Urothelium cell line (cell line): ENCODE data around the gene P2RY2.

Experiments used
- DNase-seq: peaks from one replicate; pipeline ENCODE4 v3.0.0; 2011; ENCODE audit warnings: low spot score, mixed read lengths
- FAIRE-seq: peaks from 2 replicates; lab custom pipeline; 2011; peaks lifted over from hg19 to GRCh38; lab: Jason Lieb, UNC

P2RY2 gene

DNA sequence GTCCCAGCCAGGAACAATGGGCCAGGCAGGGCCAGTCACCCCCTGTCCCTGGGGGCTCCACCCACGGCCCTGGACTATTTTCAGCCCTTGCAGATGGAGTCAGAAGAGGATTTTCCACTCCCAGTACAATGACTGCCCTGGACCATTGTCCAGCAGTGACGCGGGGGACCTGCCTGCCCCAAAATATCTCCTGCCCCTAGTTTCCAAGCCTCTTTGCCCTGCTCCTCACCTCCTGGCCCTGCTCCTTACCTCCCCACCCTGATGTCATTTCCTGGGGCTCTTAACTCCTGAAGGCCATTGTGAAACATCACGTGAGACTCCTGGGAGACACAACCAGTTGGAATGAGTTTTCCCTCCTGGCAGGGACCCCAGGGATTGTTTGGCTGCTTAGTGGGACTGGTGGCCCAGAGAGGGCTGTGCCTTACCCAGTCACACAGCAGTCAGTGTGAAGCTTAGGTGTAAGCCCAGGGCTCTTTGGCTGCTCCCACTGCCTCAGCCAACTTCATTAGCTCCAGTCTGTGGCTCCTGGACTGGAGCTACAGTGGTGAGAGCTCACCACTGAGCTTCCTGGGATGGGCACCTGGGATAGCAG lies 22.2 kb downstream of the P2RY2 start:
- DNase-seq (no peak), FAIRE-seq (no peak)

DNA sequence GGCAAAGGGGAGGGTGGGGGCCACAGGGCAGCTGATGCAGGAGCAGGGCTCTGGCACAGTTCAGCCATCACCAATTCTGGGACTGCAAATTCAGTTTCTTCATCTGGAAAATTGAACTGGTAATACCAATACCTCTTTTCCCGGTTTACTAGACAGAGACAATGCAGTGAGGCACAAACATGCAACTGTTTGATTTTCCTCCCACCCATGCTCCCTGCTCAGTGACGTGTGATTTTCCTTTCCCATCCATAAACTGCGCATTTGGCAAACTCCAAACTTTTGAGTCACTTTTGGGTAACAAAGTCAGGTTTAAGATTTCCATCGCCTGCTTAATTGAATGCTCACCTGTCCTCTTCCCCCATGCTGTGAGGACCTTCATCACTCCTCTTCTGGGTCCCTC lies 23.2 kb downstream of the P2RY2 start:
- DNase-seq (no peak), FAIRE-seq (no peak)

DNA sequence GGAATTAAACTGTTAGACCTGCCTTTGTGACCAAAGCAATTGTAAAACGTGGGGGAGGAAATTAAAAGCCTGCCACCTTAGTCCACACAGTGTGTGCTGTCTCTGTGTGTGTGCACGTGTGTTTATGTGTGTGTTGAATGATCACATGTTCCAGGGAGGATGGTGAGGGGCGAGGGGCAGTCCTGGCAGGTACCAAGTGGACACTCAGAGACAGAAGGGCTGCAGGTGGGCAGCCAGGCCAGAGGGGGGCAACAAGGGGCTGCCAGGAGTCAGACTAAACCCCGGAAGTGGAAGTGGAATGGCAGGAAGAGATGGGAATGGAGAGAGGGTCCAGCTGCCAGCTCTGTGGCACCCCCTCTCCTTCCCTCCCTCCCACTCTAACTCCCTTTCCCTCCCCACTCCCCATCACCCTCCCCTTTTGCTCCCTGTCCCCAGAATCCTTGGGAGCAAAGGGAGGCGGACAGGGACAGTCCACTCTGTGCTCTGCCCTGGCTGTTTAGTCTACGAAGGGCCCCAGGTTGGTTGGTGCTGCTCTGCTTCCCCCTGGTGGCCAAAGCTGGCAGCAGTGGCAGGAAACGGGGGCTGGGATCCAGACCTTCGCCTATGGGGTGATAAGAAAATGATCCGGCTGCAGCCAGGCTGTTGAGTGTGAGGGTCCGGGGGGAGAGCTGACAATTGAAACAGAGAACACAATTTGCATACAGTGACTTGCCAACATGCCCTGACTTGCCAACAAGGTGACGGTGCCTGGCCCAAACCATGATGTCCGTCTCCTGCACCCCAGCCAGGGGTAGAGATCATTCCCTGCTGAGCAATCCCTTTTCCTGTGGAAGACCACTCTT lies 24.4 kb downstream of the P2RY2 start:
- DNase-seq (peak; percentile 83), FAIRE-seq (peak; percentile 59)

DNA sequence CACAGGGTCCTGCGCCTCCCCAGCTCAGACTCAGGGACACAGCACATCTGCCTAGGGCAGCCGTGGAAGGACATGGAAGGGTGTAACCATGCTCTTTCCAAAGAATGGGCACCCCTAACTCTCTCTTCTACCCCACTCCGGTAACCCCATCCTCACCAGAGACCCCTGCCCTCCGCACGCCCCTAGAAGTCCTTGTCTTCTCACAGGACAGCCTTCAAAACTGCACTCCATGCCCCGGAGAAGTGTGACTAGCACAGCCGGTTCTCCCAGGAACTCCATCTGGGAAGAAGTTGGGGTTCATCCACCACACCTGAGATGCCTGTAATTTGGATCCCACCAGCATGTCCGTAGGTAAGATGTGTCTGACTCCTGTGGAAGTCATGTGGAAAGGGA lies 25.0 kb downstream of the P2RY2 start:
- no peak for DNase-seq
- FAIRE-seq = no peak

DNA sequence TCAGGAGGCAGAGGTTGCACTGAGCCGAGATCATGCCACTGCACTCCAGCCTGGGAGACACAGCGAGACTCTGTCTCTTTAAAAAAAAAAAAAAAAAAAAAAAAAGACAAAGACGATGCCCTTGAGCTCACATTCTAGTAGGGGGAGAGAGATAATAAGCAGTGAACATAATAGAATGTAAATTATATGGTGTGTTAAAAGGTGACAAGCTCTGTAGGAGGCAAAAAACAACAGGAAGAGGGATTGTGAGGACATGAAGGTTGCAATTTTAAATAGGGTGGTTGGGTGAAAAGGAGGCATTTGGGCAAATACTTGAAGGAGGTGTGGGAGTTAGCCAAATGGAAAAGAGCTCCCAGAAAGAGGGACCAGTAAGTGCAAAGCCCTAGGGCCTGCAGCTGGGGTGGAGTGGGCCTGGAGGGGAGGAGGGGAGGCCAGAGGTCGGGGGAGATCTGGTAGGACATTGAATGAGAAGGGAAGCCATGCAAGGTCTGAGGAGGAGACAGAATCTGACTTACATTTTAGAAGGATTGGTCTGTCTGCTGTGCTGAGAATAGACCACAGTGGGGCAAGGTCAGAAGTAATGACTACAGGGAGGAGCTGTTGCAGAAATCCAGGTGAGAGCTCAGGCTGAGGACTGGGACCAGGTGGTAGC lies 26.6 kb downstream of the P2RY2 start:
- no peak for DNase-seq
- FAIRE-seq = no peak

DNA sequence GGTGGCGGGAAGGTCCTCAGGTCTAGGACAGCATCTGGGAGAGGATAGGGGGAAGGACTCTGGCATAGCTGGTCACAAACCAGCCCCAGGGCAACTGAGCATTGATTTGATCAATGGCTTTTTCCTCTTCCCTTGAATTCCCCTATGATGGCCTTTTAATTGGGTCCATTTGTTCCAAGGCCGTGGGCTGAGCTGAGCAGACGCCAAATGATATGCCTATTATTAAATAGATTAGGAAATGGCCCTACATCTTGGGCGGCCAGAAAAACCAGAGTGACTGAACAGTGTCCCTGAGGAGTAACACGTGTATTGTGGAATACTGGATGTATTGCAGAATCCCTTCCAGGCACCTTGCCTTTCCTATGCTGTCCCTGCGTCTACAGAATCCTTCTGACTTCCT lies 27.4 kb downstream of the P2RY2 start:
- no peak for FAIRE-seq

DNA sequence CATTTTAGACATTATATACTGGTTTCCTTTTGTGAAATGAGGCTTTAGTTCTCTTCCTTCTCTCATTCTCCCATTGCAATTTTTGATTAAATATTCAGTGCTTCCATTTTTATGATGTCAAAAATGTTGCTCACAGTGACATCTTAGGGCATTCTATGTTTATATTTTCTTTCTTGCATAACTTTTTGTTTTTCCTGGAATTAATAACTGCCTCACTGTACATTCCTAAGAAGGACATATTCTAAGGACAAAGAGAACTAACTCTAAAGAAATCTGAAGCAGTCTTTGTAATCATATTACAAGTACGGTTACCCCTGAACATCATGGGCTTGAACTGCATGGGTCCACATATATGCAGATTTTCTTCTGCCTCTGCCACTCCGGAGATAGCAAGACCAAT lies 28.2 kb downstream of the P2RY2 start:
- FAIRE-seq (no peak), DNase-seq (no peak)

More for the DNA sequence above, 27.4 kb downstream of the P2RY2 start:
- DNase-seq = no peak

DNA sequence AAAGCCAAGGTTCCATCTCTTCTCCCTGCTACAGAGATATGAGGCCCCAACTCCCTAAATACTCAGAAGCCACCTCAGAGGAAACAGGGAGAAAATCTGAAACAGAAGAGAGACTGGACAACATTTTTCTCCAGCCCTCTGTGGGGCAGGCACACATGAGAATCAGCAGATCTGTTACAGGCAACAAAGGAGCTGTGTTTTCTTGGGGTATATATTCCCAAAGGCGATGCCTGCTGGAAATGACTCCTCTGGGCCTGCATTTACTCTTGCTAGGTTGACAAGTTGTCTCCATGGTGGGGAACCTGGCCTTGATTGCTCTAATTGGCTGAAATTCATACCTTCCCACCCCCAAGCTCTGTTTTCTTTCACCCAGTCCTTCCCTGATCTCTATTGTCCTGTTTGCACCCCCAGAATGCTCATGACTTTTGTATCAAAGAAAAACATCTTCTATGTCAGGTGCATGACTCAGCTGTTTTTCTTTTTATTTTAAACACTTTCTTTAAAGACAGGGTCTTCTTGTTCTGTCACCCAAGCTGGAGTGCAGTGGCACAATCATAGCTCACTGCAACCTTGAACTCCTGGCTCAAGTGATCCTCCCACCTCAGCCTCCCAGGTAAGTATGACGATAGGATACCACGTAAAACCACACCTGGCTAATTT lies 30.6 kb downstream of the P2RY2 start:
- DNase-seq (no peak), FAIRE-seq (no peak)

DNA sequence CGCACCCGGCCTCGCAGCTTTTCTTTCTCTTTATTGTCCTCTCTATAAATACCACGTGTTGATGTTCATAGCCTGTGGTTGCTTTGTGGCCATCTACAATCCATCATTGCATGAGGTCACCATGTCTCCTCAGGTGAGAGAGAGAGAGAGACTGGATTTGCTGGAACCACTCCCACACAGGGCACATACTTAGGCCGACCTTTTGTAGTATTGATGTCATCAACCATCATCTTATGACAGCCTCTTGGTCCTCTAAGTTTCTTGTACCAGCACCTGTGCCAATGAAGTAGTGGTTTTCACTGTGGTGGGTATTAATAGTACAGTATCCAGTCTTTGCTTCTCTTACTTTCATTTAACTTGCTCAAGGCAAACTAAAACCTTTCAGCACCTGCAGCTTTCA lies 31.2 kb downstream of the P2RY2 start:
- DNase-seq (peak; percentile 43), FAIRE-seq (no peak)

DNA sequence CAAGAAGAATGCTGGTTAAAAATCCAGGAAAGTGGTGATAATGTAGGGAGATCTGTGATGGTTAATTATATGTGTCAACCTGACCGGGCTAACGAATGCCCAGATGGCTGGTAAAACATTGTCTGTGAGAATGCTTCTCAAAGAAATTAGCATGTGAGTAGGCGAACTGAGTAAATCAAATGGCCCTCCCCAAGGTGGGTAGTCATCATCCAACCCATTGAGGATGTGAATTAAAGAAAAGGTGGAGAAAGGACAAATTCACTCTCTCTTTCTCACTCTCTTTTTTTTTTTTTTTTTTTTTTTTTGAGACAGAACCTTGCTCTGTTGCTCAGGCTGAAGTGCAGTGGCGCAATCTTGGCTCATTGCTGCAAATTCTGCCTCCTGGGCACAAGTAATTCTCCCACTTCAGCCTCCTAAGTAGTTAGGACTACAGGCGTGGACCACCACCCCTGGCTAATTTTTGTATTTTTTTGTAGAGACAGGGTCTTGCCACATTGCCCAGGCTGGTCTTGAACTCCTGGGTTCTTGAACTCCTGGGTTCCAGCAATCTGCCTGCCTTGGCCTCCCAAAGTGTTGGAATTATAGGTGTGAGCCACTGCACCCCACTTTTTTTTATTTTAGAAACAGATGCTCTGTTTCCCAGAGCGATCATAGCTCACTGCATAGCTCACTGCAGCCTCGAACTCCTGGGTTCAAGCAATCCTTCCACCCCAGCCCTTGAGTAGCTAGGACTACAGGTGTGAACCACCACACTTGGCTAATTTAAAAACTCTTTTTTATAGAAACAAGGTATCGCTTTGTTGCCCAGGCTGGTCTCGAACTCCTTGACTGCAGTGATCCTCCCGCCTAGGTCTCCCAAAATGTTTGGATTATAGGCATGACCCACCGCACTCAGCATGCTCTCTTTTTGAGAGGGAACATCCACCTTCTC lies 32.0 kb downstream of the P2RY2 start:
- no peak for DNase-seq
- no peak for FAIRE-seq

DNA sequence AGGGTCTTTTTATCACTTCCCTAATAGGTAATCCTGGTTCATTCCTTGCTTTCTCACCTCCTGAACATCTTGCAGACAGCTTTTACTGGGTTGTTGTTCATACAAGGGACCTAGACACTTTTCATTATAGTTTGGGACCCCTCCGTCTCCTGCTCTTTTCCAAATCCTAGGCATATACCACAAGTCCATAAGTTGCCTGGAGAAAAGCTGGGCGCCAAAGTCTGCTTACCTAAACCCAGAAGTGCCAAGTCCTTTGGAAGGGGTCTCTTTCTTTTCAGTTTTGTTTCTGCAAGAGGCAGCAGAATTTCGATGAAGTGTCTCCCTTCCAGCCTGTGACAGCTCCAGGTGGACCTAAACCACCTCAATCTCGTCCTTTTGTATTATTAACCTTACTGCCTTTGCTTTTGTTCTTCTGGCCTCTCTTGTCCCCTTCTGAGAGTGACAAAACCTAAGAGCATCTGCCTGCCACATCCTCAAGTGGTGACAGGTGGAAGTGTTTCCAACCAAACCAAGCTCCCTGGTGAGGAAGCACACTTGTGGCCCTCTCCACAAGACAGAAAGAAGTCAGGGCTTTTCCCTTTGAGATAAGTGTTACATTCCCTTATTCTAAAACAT lies 34.6 kb downstream of the P2RY2 start:
- FAIRE-seq (no peak), DNase-seq (no peak)

DNA sequence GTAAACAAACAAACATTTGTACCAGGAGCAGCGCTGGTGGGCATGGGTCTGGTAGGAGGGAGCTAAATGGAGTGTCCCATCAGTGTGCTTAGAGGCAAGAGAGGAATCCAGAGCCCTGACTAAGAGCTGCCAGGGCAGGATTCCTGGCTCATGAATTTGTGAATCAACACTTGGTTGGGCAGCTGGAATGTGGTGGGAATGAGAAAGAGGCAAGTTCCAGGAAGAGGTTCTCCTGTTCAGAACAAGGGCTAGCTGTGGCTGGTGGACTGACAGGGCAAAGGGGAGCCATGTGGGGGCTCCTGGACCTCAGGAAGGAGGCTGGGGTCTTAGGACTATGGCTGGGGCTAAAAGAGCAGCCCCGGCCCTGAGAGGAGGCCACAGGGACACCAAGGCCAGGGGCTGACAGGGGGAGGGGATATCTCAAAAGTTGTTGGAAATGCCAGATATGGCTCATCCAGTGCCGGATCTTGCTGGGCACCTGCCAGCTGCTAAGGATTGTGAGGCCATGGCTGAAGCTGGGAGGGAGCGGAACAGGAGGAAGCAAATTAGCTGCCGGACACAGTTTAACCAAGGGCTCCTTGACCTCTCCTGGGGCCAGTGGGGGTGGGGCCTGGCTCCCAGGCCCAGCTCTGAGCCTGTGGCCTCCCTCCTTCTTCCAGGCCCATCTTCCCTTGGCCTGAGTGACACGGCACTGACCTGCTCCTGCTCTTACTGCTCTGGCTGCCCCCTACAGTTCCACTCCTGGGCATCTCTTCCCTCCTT lies 39.4 kb downstream of the P2RY2 start:
- DNase-seq = peak; percentile 72
- no peak for FAIRE-seq

DNA sequence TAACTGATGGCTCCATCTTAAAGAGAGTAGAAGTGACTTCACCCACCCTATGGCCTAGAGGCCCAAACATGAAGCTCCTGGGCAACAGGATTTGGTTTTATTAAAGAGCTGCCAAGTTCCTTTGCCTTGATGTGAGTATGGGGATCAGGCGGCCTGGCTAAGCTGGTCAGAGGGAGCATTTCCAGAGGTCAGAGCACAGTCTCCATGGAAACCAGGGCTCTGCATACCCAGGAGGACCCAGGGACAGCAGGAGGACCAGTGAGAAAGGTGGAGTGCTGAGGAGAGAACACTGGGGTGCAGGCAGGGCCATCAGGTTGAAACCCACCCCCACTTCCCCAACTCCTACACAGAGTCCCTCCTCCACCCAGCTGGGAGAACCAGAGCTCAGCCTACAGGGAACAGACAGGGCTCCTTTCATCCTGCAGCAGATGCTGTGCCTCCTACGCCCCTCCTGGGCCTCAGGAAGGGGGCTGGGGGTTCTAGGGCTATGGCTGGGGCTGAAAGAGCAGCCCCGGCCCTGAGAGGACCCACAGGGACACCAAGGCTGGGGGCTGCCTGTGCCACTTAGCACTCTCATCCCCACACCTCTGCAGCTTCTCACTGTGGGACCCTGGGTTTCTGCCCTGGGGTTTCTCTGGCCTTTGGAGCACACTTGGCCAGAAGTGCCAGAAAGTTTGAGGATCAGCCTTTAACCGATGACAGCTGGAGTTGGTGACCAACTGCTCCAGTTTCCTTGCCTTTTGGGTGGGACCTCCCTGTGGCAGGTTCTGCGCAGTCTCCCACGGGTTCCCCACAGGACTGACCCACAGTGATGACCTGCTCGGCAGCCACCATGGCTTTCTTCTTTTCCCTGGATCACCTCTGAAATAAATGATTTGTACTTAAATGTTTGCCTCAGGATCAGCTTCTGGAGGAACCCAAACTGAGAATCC lies 40.3 kb downstream of the P2RY2 start:
- DNase-seq (no peak), FAIRE-seq (no peak)

DNA sequence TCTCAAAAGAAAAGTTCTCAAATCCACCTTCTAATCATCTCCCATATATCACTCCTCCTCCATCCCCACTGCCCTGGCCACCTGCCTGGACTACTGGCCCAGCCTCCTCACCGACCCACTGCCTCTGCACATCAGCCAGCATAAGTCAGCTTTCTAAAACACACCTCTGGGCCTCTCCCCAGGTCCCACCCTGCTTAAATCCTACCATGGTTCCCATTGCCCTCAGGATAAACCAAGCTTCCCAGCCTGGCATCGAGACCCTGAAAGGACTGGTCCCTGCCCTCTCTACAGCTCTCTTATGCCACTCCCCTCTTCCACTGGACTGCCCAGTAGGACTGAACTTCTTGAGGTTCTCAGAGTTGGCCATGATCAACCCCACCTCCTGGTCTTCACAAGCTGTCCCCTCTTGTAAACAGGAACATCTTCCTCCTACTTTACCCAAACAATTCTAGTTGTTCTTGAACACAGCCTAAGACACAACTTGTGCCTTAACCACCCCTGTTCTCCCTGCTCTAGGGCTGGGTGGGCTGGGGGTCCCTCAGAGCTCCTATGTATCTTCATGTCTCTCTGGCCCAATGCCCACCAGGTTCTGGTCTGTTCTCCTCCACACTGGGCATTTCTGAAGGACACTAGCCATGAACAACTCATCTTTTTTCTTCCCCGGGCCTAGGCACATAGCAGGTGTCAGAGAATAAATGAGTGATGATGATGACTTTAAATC lies 41.5 kb downstream of the P2RY2 start:
- FAIRE-seq (no peak), DNase-seq (no peak)

DNA sequence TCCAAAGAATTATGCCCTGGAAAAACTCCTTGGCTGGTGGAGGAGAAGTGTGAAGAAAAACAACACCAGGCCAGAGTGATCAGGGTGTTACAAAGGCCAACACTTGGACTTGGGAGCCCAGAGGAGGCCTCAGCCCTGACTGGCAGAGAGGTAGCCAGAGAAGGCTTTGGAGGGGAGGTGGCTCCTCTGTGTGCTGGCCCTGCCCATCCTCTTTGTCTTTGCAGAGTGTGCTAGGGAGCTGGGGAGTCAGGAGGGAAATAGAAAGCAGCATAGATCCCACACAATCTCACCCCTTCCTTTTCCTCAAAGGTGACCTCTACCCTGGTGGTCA lies 42.0 kb downstream of the P2RY2 start:
- FAIRE-seq = no peak
- no peak for DNase-seq

DNA sequence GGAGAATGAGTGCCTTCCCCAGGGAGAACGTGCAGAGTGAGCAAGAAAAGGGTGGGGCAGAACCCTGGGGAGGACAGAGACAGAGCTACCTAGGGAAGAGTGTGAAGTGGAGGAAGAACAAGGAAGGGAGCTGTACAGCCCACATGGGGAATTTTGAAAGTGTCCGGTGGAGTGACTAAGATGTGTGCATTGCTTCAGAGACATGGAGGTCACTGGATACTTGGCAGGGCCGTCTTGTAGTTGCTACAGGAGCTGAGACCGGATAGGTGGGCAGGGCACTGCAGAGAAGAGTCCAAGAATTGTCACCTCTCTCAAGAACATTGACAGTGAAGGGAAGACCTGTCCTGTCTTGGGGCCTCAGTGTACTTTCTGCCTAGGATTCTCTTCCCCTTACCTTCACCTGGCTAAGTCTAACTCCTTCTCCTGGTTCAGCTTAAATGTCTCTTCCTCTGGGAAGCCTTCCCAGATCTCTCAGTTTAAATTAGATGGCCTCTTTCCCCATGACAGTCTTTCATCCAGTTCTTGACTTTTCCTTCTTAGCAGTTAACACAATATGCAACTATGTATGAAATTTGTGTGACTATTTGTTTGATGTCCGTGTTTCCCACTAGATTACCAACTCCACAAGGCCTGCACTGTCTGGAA lies 44.9 kb downstream of the P2RY2 start:
- FAIRE-seq (no peak), DNase-seq (no peak)

DNA sequence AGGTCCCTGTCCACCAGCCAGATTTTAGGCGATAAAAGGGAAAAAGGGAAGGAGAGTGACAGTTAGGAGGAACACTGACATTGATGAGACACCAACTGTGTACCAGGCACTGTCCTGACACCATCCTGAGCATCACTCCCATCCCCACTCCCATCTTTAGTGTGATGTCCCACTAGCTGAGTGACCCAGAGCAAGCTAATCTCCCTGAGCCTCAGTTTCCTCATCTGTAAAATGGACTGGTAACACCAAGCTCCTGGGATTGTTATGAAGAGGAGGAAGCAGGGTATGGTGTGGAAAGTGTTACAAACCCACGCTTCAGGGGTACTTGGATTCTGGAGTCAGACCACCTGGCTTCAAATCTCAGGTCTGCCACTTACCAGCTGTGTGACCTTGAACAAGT lies 45.6 kb downstream of the P2RY2 start:
- no peak for FAIRE-seq
- DNase-seq = no peak
